ENCODE results near the gene FAM168A.

The FAM168A gene

DNA sequence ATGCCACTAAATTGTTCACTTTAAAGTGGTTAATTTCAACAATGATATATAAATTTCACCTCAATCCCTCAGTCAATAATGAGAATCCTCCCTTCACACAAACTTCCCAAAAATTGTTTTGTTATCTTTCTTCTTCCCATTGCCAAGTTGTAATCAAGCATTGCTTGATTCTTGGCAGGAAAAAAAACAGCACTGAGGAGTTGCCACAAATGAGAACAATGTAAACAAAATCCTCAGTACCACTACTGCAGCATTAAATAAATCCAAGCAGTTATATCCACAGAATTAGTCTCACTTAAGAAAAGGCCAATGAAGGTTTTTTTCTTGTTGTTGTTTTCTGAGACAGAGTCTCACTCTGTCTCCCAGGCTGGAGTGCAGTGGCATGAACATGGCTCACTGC lies 38.2 kb downstream of the FAM168A start:
- DNase-seq (ENCODE audit: extremely low read depth in 1 of 2, low read depth in 1 of 2) = no peak

DNA sequence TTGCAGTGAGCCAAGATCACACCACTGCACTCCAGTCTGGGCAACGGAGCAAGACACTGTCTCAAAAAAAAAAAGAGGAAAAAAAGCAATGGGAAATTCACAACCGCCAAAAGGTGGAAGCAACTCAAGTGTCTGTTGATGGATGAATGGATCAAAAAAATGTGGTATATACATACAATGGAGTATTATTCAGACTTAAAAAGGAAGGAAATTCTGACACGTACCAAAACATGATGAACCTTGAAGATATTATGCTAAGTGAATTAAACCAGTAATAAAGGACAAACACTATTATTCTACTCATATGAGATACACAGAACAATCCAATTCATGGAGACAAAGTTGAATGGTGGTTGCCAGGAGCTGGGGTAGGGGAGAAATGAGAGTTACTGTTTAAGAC lies 40.9 kb downstream of the FAM168A start:
- no peak for DNase-seq (ENCODE audit: extremely low read depth in 1 of 2, low read depth in 1 of 2)

GRCh38 chr11:73555615-73556014 lies 42.3 kb downstream of the FAM168A start:
- DNase-seq (ENCODE audit: extremely low read depth in 1 of 2, low read depth in 1 of 2) = no peak

- DNase-seq (ENCODE audit: extremely low read depth in 1 of 2, low read depth in 1 of 2) = no peak
Observed at GRCh38 chr11:73554671-73555320, 43.1 kb downstream of the FAM168A start.

DNA sequence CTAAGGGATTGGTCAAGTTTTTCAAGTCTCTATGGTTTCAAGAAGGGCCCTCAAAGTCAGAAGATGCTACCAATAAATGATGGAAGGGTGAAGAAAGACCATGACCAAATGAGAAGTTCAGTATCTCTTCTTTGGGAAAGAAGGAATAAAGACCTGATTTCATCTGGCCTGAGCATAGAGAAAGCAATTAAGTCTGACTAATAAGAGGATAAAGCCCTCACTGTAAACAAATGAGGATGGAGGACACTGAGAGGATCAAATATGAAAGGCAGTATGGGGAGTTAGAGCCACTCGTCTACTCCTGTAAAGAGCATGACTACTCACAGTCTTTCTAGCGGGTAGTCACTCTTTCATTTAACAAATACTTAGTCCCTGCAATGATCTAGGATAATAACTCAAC lies 44.6 kb downstream of the FAM168A start:
- no peak for DNase-seq (ENCODE audit: extremely low read depth in 1 of 2, low read depth in 1 of 2)

DNA sequence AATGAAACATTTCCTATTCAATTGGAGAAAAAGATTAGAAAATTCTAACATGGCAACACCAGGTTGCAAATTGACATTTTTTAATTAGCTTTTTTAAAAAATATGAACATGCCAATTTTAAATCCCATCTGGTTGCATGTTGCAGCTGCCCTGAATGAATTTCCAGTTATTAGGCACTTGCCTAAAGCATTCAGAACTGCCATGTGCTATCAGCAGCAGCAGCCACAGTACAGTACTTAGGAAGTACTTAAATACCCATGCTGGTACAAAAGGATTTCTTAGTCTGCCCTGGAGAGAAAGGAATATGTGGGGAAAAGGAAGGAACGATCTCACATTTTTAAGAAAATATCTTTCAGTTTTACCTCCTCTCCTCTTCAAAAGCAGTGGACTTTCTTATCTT lies 46.2 kb downstream of the FAM168A start:
- no peak for DNase-seq (ENCODE audit: extremely low read depth in 1 of 2, low read depth in 1 of 2)

DNA sequence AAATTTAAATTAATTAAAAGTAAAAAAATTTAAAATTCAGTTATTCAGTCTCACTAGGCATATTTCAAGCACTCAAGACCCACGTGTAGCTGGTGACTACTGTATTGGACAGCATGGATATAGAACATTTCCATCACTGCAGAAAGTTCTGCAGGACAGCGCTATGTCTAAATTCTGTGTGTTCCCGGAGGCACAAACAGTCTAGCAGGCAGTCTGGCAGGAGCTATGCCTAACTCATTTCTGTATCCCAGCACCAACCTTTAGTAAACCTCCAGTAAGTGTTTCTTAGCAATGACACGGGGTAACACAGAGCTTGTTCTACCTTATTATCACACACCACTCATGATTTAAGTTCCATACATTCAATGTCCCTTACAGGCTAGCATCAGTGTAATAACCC lies 48.5 kb downstream of the FAM168A start:
- no peak for DNase-seq (ENCODE audit: extremely low read depth in 1 of 2, low read depth in 1 of 2)

DNA sequence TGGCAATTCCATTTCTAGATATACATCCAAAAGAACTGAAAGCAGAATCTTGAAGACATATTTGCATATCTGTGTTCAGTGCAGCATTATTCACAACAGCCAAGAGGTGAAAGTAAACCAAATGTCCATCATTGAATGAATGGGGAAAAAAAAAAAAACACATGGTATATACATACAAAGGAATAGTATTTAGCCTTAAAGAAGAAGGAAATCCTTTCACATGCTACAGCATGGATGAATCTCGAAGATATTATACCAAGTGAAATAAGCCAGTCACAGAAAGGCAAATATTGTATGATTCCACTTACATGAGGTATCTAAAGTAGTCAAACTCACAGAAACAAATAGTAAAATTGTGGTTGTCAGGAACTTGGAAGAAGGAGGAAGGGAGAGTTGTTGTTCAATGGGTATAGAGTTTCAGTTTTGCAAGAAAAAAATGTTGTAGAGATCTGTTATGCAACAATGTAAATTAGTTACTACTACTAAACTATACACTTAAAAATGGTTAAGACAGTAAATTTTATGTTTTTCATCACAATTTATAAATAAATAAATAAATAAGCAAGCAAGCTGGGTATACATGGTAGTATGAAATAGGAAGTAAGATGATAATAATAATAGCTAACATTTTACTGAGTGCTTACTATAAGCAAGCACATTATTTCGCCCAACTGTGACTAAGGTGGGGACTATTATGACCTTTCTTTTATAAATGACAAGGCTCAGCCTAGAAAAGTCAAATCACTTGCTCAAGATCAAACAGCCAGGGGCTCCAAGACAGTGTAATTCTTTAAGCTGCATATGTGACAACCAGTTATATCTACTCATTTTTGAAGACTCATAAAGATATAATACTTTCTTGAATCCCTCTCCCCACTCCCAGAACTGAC lies 50.0 kb downstream of the FAM168A start:
- DNase-seq (ENCODE audit: extremely low read depth in 1 of 2, low read depth in 1 of 2) = no peak

GRCh38 chr11:73542175-73542574 lies 55.7 kb downstream of the FAM168A start:
- DNase-seq (ENCODE audit: extremely low read depth in 1 of 2, low read depth in 1 of 2) = no peak

DNA sequence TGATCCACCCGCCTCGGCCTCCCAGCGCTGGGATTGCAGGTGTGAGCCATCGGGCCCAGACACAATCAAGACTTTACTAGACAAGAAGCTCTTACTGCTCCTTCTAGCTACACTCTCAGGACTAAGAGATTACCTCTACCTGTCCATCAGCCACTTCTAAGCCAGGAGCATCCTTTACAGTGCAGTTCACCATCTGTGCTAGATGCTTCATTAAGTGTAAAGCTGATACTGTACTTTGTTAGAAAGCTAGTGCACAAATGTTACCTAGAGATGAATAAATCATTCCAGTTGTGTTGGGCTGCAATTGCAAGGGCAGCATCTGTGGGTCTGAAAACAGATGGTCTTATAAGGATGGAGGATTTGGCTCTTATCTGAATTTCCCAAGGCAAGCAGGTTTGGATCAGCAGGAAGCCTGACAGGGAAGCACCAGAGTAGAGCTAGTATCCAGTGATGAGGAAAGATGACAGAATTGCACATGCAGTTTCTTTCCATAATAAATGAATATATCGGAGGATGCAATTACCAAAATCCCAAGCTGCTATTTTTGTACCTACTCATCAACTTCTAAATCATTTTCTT lies 58.3 kb downstream of the FAM168A start:
- DNase-seq (ENCODE audit: extremely low read depth in 1 of 2, low read depth in 1 of 2) = no peak

DNA sequence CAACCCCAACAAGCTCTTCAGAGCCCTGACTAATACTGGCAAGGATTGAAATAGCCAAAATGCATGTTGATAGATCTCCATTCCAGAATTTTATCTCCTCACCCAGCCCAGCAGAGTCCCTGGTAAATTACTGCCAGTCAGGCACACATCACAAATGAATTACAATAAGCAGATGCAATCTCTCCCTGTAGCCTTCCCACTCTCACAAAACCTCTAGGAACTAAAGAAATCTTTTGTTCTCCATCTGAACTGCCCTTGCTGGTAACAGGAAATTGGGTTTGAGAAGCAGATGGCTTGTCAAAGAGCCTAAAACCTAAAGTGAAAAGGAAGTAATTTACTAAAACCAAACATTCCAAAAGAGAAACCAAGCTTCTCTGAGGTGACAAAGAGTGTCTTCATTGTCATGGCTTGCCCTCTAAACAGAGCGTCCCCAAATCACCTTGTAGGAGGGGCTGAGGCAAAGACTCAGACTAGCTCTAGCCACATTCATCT lies 59.5 kb downstream of the FAM168A start:
- DNase-seq (ENCODE audit: extremely low read depth in 1 of 2, low read depth in 1 of 2) = no peak

DNA sequence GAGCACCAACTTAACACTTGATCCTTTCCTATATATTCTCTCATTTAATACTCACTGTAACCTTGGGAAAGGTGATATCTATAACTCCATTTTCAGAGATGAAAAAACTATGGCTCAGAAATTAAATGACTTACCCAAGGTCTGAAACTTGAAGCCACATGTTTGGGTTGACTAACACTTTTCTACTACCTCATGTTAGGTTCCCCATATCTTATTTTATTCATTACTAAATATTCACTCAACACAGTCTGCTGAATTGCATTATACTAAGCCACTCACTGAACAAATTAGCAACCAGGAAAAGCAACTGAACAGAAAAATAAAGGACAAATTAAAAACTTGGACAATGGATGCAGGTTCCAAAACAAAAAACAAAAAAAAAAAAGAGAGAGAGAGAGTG lies 59.9 kb downstream of the FAM168A start:
- no peak for DNase-seq (ENCODE audit: extremely low read depth in 1 of 2, low read depth in 1 of 2)

GRCh38 chr11:73536961-73537360 lies 61.0 kb downstream of the FAM168A start:
- DNase-seq (ENCODE audit: extremely low read depth in 1 of 2, low read depth in 1 of 2) = no peak

DNA sequence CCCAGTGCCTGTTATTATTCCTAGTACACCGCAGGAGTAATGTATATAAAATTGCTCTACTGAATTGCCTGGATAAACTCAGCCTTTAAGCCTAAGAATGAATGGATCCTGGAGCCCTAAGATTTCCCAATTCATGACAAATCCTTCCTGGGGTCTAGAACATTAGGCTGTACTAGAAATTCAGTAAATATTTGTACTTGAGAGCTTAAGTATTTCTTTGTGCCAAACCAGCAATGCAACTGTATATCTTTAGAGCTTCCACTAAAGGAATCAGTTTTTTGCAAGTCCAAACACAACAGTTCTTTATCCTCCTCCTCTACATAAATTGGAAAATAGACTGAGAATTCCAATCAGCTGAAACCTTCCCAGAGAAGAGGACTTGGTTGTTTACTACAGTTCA lies 65.6 kb downstream of the FAM168A start:
- no peak for DNase-seq (ENCODE audit: extremely low read depth in 1 of 2, low read depth in 1 of 2)

- DNase-seq (ENCODE audit: extremely low read depth in 1 of 2, low read depth in 1 of 2) = no peak
Observed at GRCh38 chr11:73531386-73531785, 66.5 kb downstream of the FAM168A start.

- DNase-seq (ENCODE audit: extremely low read depth in 1 of 2, low read depth in 1 of 2) = no peak
Observed at GRCh38 chr11:73530109-73530508, 67.8 kb downstream of the FAM168A start.

DNA sequence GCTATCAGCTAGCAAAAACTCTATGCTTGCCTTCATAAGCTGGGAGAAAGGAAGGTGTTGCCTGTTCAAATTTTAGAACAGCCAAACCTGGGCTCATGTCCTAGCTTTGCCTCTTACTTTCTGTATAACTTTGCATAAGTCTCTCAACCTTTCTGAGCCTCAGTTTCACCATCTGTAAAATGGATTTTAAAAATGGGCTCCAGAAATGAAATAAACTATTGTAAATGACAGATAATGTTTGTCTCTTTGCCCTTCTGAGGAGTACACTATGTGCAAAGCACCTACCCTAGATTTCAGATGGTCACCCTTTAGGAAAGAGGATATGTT lies 68.7 kb downstream of the FAM168A start:
- no peak for DNase-seq (ENCODE audit: extremely low read depth in 1 of 2, low read depth in 1 of 2)

DNA sequence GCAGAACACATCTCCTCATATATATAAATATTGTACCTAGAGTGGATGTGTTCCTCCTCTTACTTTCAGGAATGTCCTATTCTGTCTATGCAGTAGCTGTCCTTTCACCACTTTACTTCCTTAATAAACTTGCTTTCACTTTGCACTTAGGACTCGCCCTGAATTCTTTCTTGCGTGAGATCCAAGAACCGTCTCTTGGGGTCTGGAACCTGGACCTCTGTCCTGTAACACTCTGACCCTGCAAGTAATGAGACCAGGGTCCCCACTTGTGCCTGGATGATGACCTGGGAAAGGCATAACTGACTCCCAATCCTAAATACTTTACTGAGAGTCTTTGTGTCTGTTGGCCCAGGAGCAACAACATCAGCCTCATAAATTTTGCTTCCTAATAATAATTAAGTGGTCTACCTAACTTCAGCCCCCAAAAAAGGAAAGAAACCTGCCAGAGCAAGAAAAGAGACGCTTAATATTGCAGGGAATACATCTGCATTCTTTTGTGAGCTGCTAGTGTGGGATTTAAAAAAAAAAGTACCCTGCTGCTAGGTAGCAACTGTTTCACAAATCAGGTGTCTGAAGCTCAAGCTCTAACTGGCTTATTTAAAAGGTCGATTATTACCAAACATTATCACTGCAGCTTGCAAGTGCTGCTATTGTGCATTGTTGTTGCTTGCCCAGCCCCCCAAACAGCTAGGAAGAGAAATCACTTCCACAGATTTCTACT lies 69.3 kb downstream of the FAM168A start:
- DNase-seq (ENCODE audit: extremely low read depth in 1 of 2, low read depth in 1 of 2) = no peak

GRCh38 chr11:73528013-73528412 lies 69.9 kb downstream of the FAM168A start:
- no peak for DNase-seq (ENCODE audit: extremely low read depth in 1 of 2, low read depth in 1 of 2)

DNA sequence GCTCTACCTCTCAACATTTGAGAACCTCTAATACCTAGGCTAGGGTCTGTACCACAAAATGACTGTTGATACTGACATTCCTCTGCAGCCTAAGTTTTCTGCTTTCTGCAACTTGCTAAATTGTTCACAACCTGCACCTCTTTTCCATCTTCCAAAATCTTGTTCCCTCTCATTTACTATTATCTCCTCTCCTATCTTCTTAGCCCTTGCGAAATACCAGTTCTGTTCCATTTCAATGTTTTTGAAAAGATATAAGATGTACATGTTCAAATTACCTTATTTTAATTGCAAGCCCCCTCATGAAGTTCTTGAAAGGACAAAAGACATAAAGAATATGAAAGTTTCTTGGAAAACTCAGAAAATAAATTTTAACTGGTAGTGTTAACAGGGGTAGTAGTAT lies 72.3 kb downstream of the FAM168A start:
- no peak for DNase-seq (ENCODE audit: extremely low read depth in 1 of 2, low read depth in 1 of 2)

- DNase-seq (ENCODE audit: extremely low read depth in 1 of 2, low read depth in 1 of 2) = no peak
Observed at GRCh38 chr11:73524774-73525173, 73.1 kb downstream of the FAM168A start.
